ENCODE data around the gene CFAP91.

CFAP91 gene

DNA sequence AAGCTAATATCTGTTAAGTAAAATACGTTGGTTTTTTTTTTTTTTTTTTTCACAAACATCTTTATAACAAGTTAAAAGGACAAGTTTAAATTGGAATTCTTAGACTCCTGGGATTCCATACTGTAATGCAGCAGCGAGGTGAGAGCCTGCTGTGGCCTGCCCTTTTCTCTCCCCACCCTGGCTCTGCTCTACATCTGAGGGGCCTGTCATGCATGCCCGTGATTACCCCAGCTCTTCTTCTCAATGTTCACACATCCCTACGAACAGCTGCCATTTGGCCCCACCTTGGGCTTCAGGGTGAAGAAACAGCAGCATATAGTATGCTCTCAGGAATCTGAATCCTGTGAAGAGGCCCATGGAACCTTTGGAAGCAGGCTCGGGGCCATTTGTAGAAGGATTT is 14.7 kb downstream of the CFAP91 start:
- no peak for DNase-seq (ENCODE audit: low spot score)
- TF ChIP-seq, protein P1, sequence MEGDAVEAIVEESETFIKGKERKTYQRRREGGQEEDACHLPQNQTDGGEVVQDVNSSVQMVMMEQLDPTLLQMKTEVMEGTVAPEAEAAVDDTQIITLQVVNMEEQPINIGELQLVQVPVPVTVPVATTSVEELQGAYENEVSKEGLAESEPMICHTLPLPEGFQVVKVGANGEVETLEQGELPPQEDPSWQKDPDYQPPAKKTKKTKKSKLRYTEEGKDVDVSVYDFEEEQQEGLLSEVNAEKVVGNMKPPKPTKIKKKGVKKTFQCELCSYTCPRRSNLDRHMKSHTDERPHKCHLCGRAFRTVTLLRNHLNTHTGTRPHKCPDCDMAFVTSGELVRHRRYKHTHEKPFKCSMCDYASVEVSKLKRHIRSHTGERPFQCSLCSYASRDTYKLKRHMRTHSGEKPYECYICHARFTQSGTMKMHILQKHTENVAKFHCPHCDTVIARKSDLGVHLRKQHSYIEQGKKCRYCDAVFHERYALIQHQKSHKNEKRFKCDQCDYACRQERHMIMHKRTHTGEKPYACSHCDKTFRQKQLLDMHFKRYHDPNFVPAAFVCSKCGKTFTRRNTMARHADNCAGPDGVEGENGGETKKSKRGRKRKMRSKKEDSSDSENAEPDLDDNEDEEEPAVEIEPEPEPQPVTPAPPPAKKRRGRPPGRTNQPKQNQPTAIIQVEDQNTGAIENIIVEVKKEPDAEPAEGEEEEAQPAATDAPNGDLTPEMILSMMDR (IDR thresholded peaks at IDR 0.05; ENCODE audit: borderline replicate concordance, control extremely low read depth, extremely low read depth, insufficient read depth, missing control alignments), result no peak
- in situ Hi-C loops (cut with MboI; ENCODE audit: low sequenced_read_pairs, unreplicated experiment), result no loop called here

DNA sequence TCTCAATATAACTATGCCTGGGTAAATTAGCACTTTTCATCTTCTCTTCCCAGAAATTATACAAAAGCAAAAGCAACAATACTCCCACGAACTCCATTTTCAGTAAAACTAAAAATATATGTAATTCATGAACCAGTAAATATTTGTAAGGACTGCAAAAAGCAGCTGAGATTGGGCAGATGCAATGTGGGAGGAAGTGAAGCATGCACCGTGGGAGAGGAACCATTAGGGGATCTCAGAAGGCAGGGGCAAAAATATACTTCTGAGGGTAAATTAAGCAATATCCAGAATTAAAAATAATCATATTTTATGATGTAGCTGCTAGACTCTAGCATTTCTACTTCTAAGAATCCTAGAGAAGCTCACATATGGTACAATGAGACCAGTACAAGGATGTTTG is 20.2 kb downstream of the CFAP91 start:
- no peak for DNase-seq (ENCODE audit: low spot score)
- in situ Hi-C loops (cut with MboI; ENCODE audit: low sequenced_read_pairs, unreplicated experiment), result no loop called here
- TF ChIP-seq, protein P1 (IDR thresholded peaks at IDR 0.05; ENCODE audit: borderline replicate concordance, control extremely low read depth, extremely low read depth, insufficient read depth, missing control alignments), result no peak

DNA sequence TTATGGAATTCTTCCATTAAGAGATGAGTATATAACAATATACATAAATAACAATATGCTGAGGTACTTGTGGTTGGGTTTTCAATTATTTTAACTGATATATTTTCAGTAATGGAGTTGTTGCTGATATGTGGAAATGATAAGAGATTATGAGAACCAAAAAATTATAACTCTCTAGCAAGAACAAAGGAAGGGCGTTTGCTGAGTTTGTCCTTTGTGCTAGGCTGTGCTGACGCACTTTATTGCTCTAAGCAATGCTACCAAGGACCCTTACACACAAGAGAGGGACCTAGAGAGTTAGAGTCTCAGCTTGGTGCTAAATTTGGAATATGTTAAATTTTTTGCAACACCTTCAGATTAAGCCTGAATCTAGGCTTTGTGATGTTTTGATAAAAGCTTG is 24.1 kb downstream of the CFAP91 start:
- no peak for DNase-seq (ENCODE audit: low spot score)
- in situ Hi-C loops (cut with MboI; ENCODE audit: low sequenced_read_pairs, unreplicated experiment), result no loop called here
- TF ChIP-seq, protein P1 (IDR thresholded peaks at IDR 0.05; ENCODE audit: borderline replicate concordance, control extremely low read depth, extremely low read depth, insufficient read depth, missing control alignments), result no peak

DNA sequence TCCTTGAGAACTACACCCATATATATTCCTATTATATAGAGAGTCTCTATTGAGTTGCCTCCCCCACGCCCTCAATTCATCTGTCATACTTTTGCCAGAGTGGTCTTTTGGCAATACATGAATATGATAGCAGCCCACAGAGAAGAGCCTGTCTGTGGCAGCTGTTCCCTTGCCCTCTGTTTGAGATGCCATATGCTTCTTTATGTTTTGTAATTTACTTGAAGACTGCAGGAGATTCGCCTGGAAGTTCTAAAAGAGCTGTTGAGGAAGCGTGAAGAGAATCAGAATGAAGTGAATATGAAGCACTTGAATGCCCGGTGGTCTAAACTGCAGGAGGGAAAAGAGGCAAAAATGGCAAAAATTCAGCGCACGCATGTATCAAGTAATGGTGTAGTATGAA is 27.2 kb downstream of the CFAP91 start:
- TF ChIP-seq, protein P1 (IDR thresholded peaks at IDR 0.05; ENCODE audit: borderline replicate concordance, control extremely low read depth, extremely low read depth, insufficient read depth, missing control alignments), result no peak
- in situ Hi-C loops (cut with MboI; ENCODE audit: low sequenced_read_pairs, unreplicated experiment), result no loop called here

DNA sequence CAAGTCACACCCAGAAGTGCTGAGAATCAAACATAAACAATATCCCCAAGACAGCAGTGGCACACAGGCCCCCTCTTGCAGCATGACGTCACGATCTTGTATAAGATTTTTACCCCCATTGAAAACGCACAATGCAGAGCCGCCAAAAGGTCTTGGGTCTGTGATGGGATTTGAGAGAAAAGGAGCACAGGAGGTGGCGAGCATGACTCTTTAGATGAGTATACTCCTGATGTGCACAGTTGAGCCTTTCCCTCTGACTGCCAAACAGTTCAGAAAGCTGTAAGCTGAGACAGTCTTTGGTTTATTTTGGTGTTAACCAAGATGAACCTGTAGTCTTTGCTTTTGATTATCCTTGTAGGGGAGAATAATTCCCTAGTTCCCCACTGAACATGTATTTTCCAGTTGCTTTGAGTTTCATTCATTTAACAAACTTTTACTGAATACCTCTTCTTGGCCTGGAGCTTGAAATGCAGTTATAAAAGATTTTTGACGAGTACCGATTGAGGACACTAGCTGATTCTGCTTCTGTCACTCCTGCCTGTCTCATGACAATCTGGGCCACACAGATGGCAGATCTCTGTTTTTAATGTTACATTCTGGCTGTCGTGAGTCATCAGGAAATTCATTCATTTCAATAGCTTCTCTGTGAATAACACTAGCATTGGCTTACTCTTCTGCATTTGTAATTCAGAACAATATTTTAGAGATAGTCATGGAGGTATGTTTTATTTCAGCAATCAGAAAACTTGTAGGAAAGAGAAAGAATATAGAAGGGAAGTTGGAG is 28.9 kb downstream of the CFAP91 start:
- TF ChIP-seq, protein P1 (IDR thresholded peaks at IDR 0.05; ENCODE audit: borderline replicate concordance, control extremely low read depth, extremely low read depth, insufficient read depth, missing control alignments), result no peak
- in situ Hi-C loops (cut with MboI; ENCODE audit: low sequenced_read_pairs, unreplicated experiment), result no loop called here
- DNase-seq (ENCODE audit: low spot score), result no peak

More for the DNA sequence above, 27.2 kb downstream of the CFAP91 start:
- DNase-seq (ENCODE audit: low spot score), result no peak

DNA sequence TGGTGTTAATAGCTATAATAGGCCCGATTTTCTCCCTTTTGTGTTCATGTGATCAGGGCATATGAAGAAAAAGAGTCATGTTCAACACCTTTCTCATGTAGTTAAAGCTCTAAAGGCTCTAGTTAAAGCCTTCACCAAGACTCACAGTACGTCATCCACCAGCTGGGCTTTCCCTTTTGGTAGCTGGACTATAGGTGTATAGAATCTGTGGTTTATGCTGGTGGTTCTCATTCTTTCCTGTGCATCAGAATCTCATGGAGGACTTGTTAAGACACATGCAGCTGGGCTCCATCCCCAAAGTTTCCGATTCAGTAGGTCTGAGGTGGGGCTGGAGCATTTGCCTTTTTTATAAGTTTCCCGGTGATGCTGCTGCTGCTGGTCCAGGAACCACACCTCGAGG is 31.0 kb downstream of the CFAP91 start:
- TF ChIP-seq, protein P1 (IDR thresholded peaks at IDR 0.05; ENCODE audit: borderline replicate concordance, control extremely low read depth, extremely low read depth, insufficient read depth, missing control alignments), result no peak
- DNase-seq (ENCODE audit: low spot score), result no peak
- in situ Hi-C loops (cut with MboI; ENCODE audit: low sequenced_read_pairs, unreplicated experiment), result no loop called here
